C1 segment of cervical spinal cord (tissue), 14 donors: ENCODE data around the gene CYP2W1.

Source experiments
- DNase-seq, 14 donors: peaks; one replicate each; lab custom pipeline; 2025; lab: John Stamatoyannopoulos, UW

The CYP2W1 gene

DNA sequence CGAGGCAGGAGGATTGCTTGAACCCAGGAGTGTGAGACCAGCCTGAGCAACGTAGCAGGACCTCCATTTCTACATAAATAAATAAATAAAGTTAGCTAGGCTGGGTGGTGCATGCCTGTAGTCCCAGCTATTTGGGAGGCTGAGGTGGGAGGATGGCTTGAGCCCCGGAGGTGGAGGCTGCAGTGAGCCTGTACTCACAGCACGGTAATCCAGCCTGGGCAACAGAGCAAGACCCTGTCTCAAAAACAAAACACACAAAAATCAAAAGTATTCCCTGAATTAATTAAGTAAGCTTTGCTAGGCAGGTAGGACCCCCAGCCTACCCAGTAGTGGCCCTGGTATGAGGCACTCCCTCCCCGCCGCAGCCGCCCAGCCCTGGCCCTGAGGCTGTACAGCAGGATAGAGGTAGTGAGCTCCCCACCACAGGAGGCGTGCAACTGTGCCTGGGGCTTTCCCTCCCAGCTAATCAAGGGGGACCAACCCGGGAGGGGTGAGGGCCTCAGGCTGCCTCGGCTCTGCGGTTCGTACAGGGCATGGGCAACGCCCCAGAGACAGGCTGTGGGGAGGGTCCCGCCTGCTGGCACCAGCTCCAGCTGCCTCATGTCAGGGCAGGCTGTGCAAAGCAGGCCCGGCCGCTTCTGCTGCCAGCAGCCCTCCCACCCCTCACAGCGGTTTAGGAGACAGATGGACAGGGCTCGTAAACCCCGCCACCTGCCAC is 1.0 kb upstream of the CYP2W1 start:
- no peak for DNase-seq

DNA sequence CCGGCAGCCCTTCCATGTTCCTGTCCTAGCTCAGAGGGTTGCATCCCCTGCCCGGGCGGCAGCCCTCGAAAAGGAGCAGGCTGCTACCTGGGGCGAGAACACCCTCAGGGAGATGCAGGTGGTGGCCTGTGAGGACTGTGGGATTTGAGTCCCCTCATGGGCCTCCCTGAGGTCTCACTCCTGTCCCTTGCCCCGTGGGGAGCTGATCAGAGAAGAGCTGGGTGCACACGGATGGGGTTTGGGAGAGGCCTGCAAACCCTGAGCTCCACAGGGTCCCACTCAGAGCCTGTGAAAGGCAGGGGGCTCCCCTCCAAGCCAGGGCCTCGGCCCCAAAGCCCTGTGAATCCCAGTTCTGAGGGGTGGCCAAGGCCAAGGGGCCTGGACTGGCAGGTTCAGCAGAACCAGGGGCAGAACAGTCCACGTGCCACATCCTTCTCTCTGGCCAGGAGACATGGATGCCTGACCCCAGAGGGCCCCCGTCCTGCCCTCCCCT is 424 bp upstream of the CYP2W1 start:
- no peak for DNase-seq

DNA sequence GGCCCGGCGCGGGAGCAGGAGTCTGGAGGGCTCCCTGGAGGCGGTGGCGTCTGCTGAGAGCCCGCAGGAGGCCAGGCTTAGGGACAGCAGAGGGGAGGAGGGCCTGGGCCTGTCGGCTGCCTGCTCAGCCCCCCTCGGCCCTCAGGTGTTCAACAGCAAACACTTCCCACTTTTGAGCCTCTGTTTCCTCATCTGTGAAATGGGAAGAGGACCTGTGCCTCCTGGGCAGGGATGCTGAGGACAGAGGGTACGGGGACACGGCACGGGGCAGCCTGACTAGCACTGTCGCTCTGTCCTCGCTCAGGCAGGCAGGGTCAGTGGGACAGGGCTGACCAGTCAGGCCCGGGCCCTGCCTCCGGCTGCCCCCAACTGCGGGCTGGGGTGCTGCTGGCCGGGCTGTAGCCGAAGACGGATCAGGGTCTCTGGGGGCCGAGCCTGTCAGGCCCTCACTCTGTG is 663 bp downstream of the CYP2W1 start:
- DNase-seq, result no peak

DNA sequence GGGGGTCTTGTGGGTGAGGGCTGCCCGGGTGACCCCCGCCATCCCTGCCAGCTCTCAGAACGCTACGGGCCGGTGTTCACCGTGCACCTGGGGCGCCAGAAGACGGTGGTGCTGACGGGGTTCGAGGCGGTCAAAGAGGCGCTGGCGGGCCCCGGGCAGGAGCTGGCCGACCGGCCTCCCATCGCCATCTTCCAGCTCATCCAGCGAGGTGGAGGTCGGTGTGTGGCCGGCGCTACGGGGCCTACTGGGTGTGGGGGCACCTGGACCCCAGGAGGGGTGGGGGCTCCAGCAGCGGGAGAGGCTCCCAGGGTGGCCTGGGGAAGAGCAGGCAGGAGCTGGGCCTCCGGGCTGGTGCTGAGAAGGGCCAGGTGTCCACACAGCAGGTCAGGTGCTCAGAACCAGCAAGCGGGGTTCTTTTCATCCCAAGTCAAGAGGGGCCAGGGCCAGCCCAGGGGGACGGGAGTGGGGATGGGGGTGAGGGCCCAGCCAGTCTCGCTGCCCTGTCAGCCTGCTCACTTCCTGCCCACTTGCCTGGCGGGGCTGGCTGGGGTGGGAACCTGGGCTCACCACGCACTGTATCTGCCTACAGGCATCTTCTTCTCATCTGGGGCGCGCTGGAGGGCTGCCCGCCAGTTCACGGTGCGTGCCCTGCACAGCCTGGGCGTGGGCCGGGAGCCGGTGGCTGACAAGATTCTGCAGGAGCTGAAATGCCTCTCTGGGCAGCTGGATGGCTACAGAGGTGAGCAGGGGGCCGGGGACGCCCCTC is 1.6 kb downstream of the CYP2W1 start:
- DNase-seq, result no peak

DNA sequence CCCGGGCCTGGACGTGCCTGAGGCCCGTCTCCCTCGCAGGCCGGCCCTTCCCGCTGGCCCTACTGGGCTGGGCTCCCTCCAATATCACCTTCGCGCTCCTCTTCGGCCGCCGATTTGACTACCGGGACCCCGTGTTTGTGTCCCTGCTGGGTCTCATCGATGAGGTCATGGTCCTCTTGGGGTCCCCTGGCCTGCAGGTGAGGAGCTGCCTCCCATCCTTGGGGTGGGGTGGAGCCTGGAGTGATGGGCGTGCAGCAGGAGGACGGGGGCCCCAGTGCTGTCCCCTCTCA is 2.1 kb downstream of the CYP2W1 start:
- no peak for DNase-seq

DNA sequence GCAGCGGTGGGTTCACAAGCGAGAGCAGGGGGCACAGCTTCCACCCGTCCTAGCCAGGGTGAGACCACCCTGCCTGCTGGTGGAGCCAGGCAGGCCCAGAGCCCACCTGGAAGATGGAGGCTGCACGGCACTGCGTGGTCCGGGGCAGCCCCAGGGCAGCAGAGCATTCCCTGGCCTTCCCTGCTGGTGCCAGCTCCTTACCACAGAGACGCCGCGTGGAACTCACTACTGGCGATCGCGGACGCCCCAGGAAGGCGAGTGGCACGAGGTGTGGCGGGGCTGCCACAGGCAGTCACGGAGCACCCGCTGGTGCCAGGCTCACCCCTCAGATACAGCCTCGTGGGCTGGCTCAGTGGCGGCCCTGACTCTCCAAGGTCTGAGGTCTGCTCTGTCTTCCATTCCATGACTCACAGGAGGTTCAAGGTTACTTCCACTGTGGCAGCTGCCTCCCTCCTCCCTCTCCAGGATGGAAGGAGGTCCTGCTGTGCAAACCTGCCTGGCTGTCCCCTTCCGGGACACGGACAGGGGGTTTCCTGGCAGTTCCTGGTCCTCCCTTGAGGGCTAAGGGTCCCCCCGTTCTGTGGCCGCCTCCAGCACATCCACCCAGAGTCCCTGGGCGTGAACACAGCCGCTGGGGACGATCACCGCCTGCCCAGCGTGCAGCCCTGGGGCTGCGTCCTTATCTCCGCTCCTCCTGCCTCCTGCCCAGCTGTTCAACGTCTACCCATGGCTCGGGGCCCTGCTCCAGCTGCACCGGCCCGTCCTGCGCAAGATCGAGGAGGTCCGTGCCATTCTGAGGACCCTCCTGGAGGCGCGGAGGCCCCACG is 3.1 kb downstream of the CYP2W1 start:
- DNase-seq, result no peak

DNA sequence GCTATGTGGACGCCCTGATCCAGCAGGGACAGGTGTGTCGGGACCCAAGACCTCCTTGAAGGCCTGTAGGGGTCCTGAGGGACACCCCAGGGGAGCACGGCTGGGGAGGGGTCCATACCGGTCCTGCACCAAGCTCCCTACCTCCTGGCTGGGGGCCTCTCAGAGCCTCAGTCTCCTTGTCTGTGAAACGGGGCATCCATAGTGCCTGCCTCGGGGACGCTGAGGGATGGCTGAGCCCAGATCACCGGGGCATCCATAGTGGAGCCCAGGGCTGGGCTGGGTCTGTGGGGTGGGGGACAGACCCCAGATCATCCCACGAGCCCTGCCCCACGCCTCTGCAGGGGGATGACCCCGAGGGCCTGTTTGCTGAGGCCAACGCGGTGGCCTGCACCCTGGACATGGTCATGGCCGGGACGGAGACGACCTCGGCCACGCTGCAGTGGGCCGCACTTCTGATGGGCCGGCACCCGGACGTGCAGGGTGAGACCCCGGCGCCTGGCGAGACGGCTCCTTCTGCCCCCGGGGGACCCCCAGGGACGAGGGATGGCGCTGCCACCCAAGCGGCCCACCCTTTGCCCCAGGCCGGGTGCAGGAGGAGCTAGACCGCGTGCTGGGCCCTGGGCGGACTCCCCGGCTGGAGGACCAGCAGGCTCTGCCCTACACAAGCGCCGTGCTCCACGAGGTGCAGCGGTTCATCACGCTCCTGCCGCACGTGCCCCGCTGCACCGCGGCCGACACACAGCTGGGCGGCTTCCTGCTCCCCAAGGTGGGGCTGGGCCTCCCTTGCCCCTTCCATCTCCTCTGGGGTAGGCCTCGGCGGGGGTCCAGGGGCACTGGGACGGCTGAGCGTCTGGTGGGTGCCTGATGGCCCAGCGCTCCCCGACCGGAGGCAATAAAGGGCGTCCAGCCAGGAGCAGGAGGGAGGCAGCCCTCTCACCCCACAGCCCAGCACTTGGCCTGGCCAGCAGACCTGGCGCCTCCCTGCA is 4.1 kb downstream of the CYP2W1 start:
- no peak for DNase-seq

DNA sequence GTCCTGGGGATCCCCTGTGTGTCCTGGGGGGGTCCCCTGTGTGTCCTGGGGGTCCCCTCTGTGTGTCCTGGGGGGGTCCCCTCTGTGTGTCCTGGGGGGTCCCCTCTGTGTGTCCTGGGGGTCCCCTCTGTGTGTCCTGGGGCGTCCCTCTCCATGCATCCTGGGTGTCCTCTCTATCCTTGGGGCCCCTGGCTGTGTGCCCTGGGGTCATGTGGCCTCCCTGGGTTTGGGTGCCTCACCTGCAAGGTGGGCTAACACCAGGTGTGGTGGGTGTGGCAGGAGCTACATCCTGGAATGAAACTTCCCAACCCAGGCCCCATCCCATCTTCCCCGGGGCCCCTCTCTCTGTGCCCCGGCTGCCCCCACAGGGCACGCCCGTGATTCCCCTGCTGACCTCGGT is 4.9 kb downstream of the CYP2W1 start:
- no peak for DNase-seq

DNA sequence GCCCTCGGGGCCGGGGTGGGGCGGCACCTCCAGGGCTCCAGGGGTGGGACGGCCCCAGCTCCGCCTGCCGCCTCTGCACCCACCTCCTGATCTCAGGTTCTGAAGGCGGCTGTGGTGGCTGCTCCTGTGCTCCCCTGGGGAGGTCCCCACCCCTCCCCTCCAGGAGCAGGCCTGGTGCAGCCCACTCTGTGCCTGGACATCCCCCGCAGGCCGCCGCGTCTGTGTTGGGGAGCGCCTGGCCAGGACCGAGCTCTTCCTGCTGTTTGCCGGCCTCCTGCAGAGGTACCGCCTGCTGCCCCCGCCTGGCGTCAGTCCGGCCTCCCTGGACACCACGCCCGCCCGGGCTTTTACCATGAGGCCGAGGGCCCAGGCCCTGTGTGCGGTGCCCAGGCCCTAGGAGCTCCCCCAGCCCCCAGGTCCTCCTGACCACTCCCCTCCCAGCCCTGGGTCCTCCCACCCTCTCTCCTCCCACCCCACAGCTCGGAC is 5.5 kb downstream of the CYP2W1 start:
- no peak for DNase-seq

DNA sequence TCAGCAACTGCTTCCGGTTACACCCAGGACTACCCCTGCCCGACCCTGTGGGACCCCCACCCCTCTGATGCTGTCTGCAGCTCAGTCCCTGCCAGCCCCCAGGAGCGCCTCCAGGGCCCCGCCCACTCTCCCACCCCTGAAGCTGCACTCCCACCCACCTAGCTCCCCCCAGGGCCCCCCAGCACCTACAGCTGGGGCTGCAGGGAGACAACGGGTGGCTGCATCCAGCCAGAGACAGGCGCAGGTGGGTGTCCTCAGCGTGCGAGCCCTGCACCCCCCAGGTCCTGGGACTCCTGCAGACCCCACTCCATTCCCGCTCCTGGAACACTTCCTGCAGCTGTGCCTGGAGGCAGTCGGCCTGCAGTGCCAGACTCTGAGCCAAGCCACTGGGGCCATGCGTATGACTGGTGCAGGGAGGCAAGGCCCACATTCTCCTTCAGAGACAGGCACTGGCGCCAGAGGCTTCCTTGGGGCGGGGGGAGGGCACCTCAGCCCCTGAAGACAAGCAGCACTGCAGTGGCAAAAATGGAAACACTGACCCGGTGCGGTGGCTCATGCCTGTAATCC is 6.1 kb downstream of the CYP2W1 start:
- DNase-seq, result no peak

DNA sequence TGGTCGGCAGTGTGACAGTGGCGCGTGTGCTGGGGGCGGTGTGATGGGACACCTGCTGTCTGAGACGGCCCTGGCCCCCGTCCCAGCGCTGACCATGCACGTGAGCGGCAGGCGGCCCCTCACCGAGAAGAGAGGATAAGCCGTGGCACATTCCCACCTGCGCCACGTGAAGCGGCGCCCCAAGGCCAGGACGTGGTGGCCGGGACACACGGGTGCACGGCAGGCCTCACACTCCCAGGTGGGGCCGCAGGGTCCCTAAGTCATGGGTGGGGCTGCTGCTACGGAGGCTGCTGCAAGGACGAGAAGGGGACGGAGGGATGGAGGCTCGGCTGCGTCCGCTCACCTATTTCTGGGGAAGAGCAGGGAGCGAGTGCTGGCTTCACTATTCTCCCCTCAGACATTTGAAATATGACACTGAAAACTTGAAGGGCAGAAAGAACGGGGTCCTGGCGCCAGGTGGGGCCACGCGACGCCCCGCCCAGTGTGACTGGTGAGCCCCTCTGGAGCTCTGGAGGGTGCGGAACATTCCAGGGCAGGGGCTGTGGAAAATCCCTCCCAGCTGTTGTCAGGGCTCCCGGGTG is 7.5 kb downstream of the CYP2W1 start:
- no peak for DNase-seq

DNA sequence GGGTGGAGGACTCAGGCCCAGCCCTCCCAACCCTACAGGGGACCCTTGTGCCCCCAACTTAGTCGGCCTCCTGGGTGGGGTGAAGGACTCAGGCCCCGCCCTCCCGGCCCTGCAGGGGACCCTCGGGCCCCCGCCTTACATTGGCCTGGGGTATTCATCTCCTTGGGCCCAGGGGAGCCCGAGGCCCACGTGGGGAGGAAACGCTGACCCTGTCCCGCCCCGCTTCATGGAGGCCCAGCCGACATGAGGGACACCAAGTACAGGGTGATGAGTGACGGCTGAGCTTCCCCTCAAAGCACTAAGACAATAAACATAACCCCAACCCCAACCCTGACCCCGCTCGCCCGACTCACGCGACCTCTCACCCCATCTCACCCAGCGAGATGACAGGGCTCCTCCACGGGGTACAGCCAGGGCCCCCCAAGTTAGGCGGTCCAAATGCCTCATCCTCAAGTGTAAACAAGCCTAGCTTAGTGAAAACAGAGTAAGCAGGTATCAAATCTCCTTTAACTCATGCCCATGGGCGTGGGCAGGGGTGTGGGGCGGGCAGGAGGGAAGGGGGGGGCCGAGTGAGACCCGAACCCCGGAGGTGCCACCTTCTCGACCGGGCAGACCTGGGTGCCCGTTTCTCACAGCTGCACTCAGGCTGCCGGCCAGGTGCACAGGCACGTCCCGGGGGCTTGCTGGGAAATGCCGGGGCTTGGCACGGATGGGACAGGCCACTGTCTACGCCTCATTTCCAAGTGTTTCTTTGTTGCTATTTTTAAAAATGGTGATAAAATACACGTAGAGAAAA is 8.2 kb downstream of the CYP2W1 start:
- no peak for DNase-seq

DNA sequence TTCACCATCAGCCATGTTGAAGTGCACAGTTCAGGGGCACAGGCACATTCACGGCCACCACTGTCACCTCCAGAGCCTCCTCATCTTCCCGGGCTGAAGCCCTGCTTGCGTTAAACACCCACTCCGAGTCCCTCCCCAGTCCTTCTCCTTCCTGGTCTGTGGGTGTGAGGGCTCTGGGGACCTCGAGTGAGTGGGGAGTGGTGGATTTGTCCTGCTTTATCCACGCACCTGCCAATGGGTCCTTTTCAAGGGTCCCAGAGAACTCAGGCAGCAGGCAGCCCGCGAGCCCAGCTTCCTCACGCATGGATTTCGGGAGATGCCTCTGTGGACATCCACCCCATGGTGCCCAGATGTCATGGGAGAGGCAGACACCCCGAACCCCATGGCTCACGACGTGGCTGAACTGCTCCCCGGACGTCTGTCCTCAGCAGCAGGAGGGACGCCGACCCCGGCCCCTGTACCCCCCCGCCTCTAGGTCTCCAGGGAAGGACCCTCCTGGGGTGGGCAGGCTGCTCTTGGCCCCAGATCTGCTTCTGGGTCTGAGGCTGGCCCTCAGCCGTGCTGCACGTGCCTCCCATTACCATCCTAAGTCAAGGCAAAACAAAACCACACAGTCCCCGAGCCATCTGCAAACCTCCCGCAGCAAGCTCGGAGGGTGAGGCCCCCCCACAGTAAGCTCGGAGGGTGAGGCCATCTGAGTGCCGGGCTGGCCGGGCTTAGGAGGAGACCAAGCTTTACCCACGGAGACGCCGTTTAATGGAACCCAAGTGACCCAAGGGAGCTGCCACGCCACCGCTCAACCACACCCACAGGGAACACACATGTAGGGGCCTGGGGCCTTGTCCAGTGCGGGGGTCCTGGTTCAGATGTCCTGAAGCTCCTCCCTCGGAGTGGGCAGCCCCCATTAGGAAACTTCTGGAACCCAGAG is 9.0 kb downstream of the CYP2W1 start:
- no peak for DNase-seq

DNA sequence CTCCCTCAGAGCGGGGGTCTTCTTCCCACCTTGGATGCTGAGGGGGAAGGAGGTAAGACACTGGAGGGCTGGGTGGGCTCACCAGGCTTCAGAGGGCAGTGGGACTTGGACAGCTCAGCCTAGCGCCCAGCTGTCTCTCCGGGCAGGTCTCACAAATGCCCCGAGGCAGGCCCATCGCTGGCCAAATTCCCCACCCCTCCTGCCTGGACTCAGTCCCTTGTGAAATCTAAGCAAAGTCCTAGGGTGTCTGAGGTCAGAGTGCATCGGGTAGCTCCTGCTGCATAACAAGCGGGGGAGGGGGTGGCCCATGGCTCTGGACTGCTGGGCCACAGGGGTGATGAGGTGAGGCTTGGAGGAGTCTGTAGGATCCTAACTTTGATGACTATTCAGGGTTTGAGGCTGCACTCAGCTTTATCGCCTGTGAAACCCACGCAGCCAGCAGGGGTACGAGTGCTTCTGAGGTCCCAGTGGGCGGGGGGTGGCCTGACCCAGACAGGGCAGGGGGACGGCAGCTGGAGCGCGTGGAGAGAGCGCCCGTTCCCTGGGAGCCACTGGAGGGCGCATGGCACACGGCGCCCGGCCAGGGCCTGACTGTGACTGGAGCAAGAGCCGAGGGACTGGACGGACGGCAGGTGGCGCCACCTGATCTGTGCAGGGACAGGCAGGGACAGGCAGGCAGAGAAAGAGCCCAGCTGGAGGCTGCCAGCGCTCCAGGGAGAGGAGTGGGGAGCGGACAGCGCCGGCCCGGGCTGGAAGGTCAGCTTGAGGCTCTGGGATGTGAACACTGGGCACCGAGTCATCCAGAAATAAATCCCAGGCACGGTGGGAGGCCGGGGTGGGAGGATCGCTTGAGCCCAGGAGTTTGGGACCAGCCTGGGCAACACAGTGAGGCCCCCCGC is 10.0 kb downstream of the CYP2W1 start:
- peak; percentile 53 to 97 (median 90) for DNase-seq

DNA sequence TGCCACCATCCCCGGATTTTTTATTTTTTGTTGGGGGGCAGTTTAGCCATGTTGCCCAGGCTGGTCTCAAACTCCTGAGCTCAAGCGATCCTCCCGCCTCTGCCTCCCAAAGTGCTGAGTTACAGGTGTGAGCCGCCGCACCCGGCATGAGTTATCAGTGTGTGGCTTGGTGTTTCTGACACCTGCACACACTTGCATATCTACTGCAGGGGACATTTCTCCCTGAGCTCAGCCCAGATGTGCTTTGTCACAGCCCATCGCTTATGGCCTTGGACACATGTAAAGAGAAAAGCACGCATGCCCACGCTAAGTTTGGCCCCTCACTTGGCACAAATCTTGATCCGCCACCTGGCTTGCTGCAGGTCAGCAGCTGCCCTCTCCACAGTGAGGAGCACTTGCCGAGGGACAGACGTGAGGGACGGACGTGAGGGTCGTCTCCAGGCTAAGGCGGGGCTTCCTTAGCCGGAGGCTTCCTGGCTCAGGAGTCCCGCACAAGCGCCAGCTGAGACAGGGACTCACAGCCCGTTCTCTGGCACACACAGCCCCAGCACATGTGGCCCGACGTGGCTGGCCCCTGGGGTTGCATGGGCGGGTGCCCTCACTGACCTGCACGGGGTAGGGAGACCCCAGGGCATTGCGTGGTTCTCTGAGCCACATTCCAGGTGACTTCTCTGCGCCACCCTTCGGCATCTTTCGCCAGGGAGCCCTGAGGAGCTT is 11.8 kb downstream of the CYP2W1 start:
- no peak for DNase-seq

DNA sequence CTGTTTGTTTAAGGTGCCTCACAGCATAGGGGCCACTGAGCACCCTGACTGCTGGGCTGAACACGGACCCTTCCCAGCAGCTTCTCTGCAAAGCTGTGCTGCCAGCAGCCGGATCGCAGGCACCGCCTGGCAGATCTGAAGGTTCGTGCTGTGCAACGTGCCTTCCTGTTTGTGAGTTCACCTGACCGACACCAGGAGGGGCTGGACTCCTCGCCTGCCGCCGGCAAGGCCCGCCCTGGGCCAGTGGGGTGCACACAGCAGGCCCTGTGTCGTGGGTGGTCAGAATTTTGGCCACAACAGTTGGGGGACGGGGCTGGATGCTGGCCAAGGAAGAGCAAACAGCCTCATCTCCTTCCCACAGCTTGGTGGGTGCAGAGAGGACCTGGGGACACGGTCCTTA is 12.6 kb downstream of the CYP2W1 start:
- DNase-seq, result no peak
